Measurements from ENCODE around the gene ADRB2. TPM values are rescaled to one million over a fixed set of nuclear protein-coding genes. Genes with fewer than 3 reads are reported as not detected.
A peak's percentile ranks its signal among the peaks of the same experiment; 100 is the strongest.

The ADRB2 gene
- total RNA-seq, result 1 to 10 TPM; 5.0 to 9.2 (median 7.9) TPM
- polyA plus RNA-seq, result 2.4 TPM
- long read RNA-seq, donor 1, transcript ADRB2-201 (1 exons, 3,443 nt), result major isoform, 22 of 50 reads
- long read RNA-seq, donor 1, partial matches to known transcripts, result 3 of 50 reads
- long read RNA-seq, donor 1, other reads (novel, unspliced or antisense), result 25 of 50 reads
- long read RNA-seq, donor 2, transcript ADRB2-201 (1 exons, 3,443 nt), result major isoform, 6 of 10 reads
- long read RNA-seq, donor 2, partial matches to known transcripts, result 0 of 10 reads
- long read RNA-seq, donor 2, other reads (novel, unspliced or antisense), result 4 of 10 reads
- long read RNA-seq, donor 3, transcript ADRB2-201 (1 exons, 3,443 nt), result major isoform, 27 of 44 reads
- long read RNA-seq, donor 3, partial matches to known transcripts, result 0 of 44 reads
- long read RNA-seq, donor 3, other reads (novel, unspliced or antisense), result 17 of 44 reads
- long read RNA-seq, donor 4, transcript ADRB2-201 (1 exons, 3,443 nt), result major isoform, 5 of 8 reads
- long read RNA-seq, donor 4, partial matches to known transcripts, result 0 of 8 reads
- long read RNA-seq, donor 4, other reads (novel, unspliced or antisense), result 3 of 8 reads

DNA sequence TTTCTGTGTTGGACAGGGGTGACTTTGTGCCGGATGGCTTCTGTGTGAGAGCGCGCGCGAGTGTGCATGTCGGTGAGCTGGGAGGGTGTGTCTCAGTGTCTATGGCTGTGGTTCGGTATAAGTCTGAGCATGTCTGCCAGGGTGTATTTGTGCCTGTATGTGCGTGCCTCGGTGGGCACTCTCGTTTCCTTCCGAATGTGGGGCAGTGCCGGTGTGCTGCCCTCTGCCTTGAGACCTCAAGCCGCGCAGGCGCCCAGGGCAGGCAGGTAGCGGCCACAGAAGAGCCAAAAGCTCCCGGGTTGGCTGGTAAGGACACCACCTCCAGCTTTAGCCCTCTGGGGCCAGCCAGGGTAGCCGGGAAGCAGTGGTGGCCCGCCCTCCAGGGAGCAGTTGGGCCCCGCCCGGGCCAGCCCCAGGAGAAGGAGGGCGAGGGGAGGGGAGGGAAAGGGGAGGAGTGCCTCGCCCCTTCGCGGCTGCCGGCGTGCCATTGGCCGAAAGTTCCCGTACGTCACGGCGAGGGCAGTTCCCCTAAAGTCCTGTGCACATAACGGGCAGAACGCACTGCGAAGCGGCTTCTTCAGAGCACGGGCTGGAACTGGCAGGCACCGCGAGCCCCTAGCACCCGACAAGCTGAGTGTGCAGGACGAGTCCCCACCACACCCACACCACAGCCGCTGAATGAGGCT lies at the start of gene ADRB2:
Gene ADRB2 (plus strand): TSS at position 559 of the 686 bp plus-strand sequence. CDS start 221 bp downstream, outside the sequence.
- Histone ChIP-seq H3K4me3 (ENCODE audit: low read length) (peak within 1 kb of the TSS; percentile 55), H3K4me1 (ENCODE audit: control insufficient read depth, insufficient read depth, low read length) (no peaks in the 10 kb centered on the region), H3K27me3 (ENCODE audit: control insufficient read depth, insufficient read depth) (no peaks in the 10 kb centered on the region), H3K27ac (ENCODE audit: low read length) (peak within 1 kb of the TSS; percentile 96), H3K9me3 (ENCODE audit: control insufficient read depth, low read length) (no peaks in the 10 kb centered on the region)
- peak; percentile 98 to 99 for ATAC-seq
- under 1% methylated on average over 42 of the region's 42 CpGs for WGBS
- DNase-seq, result peak; percentile 95 to 98 (median 97)
- intact Hi-C loops (cut with DNase I), result loop anchor here in 3 of 4 donors (2.0 to 10.0 kb wide), 7 partner anchors 79 to 296 kb away; no protein-coding TSS in a partner anchor

DNA sequence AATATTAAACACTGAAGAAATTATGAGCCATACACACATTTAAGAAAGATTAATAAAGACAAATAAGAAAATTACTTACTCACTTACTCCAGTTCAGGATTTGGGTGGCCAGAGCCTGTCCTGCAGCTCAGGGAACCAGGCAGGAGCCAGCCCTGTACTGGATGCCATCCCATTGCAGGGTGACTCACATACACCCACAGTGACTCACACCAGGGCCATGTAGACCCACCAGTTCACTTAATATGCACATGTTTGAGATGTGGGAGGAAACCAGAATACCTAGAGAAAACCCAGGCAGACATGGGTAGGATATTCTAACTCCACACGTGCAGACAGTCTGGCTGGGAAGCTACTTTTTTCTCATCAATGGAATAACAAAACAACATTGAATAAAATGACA lies 49.6 kb upstream of the ADRB2 start:
- ATAC-seq (no peak), DNase-seq (no peak)
- intact Hi-C loops (cut with DNase I), result no loop called here
- WGBS, result 78% methylated on average over 1 of the region's 1 CpG
- Histone ChIP-seq H3K4me1 (ENCODE audit: control insufficient read depth, insufficient read depth, low read length) (no peaks in the 10 kb centered on the region), H3K27ac (ENCODE audit: low read length) (no peak overlapping the region), H3K9me3 (ENCODE audit: control insufficient read depth, low read length) (no peaks in the 10 kb centered on the region), H3K27me3 (ENCODE audit: control insufficient read depth, insufficient read depth) (no peaks in the 10 kb centered on the region), H3K4me3 (ENCODE audit: low read length) (no peak overlapping the region)

DNA sequence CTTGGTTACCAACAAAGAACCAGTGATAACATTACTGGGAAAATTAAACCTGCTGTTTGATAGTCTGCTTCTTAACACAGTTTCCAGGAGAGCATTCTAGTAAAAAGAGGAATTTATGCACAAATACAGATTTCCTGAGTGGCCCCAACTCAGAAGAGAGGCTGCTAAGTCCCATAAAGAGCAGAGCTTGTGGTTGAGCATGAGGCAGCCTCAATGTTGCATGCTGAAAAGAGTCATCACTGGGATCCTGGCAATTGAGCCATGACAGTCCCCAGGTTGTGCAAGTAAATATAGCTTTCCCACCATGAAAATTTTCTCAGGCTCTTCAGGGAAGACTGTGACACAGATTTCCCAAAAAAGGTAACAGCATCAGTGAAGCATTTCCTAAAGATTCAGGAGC lies 47.5 kb upstream of the ADRB2 start:
- Histone ChIP-seq H3K4me1 (ENCODE audit: control insufficient read depth, insufficient read depth, low read length) (no peaks in the 10 kb centered on the region), H3K27ac (ENCODE audit: low read length) (no peak overlapping the region), H3K27me3 (ENCODE audit: control insufficient read depth, insufficient read depth) (no peaks in the 10 kb centered on the region), H3K4me3 (ENCODE audit: low read length) (no peak overlapping the region), H3K9me3 (ENCODE audit: control insufficient read depth, low read length) (no peaks in the 10 kb centered on the region)
- no peak for DNase-seq
- ATAC-seq, result no peak
- intact Hi-C loops (cut with DNase I), result no loop called here

DNA sequence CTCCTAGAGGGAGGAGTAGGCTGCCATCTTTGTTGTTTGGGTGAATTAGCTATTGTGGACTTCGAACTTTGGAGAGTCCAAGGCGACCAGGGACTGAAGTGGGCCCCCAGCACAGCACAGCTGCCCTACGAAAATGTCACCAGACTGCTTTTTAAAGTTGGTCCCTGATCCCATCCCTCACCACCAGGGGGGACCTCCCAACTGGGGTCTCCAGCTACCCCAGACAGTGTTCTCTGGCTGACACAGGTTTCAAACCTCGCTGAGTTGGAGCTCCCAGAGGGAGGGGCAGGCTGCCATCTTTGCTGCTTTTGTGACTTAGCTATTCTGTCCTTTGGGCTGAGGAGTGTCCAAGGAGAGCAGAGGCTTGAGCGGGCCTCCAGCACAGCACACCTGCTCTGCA lies 45.7 kb upstream of the ADRB2 start:
- no peak for ATAC-seq
- WGBS, result 90% methylated on average over 5 of the region's 5 CpGs
- Histone ChIP-seq H3K9me3 (ENCODE audit: control insufficient read depth, low read length) (no peaks in the 10 kb centered on the region), H3K4me1 (ENCODE audit: control insufficient read depth, insufficient read depth, low read length) (no peaks in the 10 kb centered on the region), H3K4me3 (ENCODE audit: low read length) (no peak overlapping the region), H3K27ac (ENCODE audit: low read length) (no peak overlapping the region), H3K27me3 (ENCODE audit: control insufficient read depth, insufficient read depth) (no peaks in the 10 kb centered on the region)
- DNase-seq, result no peak
- intact Hi-C loops (cut with DNase I), result no loop called here

DNA sequence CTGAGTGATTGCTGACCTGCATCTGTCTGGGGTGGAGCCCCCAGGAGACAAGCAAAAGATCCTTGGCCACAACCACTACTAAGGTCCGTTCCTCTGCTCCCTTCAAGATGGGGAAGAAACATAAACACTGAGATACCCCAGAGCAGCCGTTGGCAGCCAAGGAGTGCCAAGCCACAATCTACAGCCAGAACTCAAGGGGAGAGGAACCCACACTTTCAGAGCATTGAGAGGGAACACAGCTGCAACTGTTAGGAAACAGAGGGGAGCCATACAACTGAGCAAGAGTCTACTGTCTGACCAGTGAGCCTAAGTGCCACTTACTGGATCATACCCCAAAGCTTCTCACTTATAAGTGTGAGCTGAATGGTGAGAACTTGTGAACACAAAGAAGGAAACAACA lies 44.6 kb upstream of the ADRB2 start:
- DNase-seq (no peak), ATAC-seq (no peak)
- intact Hi-C loops (cut with DNase I), result no loop called here
- Histone ChIP-seq H3K27ac (ENCODE audit: low read length) (no peak overlapping the region), H3K27me3 (ENCODE audit: control insufficient read depth, insufficient read depth) (no peaks in the 10 kb centered on the region), H3K9me3 (ENCODE audit: control insufficient read depth, low read length) (no peaks in the 10 kb centered on the region), H3K4me1 (ENCODE audit: control insufficient read depth, insufficient read depth, low read length) (no peaks in the 10 kb centered on the region), H3K4me3 (ENCODE audit: low read length) (no peak overlapping the region)
- WGBS, result 39% methylated on average over 2 of the region's 2 CpGs

DNA sequence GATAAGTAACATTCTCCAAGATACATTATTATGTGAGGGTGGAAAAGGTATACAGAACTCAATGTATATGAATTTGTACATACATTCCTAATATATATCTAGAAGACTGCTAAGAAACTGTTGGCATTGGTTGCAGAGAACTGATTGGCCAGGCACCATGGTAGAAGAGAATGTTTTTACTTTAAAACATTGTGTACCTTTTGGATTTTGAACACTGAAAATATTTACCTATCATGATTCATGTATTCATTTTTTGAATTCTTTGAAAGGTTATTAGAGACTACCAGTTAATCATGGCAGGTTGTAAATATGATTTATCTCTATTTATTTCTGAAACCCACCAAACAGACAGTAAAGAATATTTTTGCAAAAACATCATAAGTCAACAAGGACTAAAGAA lies 41.2 kb upstream of the ADRB2 start:
- no peak for DNase-seq
- intact Hi-C loops (cut with DNase I), result no loop called here
- H3K4me1 ChIP-seq (ENCODE audit: control insufficient read depth, insufficient read depth, low read length), result no peaks in the 10 kb centered on the region
- ATAC-seq, result no peak
- no peak overlapping the region for H3K27ac ChIP-seq (ENCODE audit: low read length)
- H3K27me3 ChIP-seq (ENCODE audit: control insufficient read depth, insufficient read depth), result no peaks in the 10 kb centered on the region
- no peaks in the 10 kb centered on the region for H3K9me3 ChIP-seq (ENCODE audit: control insufficient read depth, low read length)
- H3K4me3 ChIP-seq (ENCODE audit: low read length), result no peak overlapping the region

DNA sequence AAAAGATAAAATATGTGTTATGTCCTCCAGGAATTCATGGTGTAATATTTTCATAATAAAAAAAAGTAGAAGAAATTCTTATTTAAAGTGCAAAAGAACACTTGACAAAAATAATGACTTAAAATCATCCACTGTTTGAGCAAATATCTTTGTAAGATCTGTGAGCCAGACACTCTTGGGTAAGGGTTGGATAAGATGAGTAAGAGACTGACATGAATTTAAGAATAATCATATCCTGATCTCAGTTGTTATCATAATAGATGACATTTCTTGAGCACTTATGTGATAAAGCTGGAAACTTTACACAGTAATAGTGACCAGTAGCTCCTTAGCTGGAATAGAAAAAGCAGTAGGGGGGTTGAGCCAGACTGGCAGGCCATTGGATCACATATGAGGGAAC lies 40.0 kb upstream of the ADRB2 start:
- intact Hi-C loops (cut with DNase I), result no loop called here
- DNase-seq (no peak), ATAC-seq (no peak)
- H3K27ac ChIP-seq (ENCODE audit: low read length), result no peak overlapping the region
- no peaks in the 10 kb centered on the region for H3K9me3 ChIP-seq (ENCODE audit: control insufficient read depth, low read length)
- no peaks in the 10 kb centered on the region for H3K27me3 ChIP-seq (ENCODE audit: control insufficient read depth, insufficient read depth)
- no peak overlapping the region for H3K4me3 ChIP-seq (ENCODE audit: low read length)
- H3K4me1 ChIP-seq (ENCODE audit: control insufficient read depth, insufficient read depth, low read length), result no peaks in the 10 kb centered on the region

DNA sequence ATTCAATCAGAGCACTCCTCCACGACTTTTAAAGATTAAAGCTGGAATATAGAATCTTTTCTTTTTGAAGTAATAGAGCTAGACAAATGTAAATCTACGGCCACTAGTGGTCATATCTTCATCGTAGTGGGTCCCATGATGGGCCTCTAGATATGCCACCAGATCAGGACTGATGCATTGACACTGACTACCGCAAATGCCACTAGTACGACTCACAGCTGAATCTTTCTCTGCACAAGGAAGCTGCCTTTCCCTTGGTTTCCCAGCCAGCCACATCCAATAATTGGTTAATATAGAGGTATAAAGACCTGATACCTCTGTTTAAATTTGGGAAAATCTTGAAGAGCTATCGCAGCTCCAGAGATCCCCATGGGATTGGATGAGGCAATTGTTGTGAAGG lies 37.8 kb upstream of the ADRB2 start:
- ATAC-seq, result no peak
- no peaks in the 10 kb centered on the region for H3K9me3 ChIP-seq (ENCODE audit: control insufficient read depth, low read length)
- H3K4me1 ChIP-seq (ENCODE audit: control insufficient read depth, insufficient read depth, low read length), result no peaks in the 10 kb centered on the region
- intact Hi-C loops (cut with DNase I), result no loop called here
- H3K27ac ChIP-seq (ENCODE audit: low read length), result no peak overlapping the region
- WGBS, result 88% methylated on average over 6 of the region's 6 CpGs
- no peak for DNase-seq
- H3K27me3 ChIP-seq (ENCODE audit: control insufficient read depth, insufficient read depth), result no peaks in the 10 kb centered on the region
- no peak overlapping the region for H3K4me3 ChIP-seq (ENCODE audit: low read length)

DNA sequence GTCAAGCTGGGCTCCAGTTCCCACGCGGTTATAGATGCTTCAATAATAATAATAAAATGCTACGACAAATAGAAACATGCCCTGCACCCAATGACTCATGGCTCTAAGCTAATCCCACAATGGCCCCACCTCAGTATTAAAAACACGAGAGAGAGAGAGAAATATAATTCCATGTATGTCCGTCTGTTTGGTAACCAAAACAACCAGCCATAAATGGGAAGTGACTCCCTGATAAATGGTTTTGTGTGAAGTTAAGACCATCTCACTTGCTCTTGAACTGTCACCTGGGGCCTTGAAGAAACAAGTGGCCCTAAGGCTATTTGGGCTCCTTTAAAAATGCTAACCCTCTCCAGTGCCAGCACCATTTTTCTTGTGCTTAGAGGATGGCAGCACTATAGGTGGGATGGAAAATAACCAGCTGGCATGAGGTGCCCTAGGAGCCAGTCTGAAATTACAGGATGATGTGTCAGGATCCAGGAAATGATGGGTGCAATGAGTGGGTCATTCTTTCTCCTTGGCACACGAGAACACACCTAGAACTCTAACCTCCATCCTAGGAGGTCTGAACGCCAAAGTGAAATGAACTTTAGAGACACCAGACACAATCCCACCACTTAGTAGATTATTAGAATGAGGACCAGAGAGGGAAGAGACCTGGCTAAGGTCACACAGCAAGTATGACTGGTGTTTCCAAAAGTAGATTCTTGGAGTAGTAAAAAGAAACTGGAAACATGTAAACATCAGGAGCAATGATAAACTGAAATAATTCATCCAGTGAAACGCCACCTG lies 35.7 kb upstream of the ADRB2 start:
- WGBS, result 87% methylated on average over 8 of the region's 8 CpGs
- intact Hi-C loops (cut with DNase I), result no loop called here
- Histone ChIP-seq H3K4me1 (ENCODE audit: control insufficient read depth, insufficient read depth, low read length) (no peaks in the 10 kb centered on the region), H3K9me3 (ENCODE audit: control insufficient read depth, low read length) (no peaks in the 10 kb centered on the region), H3K27ac (ENCODE audit: low read length) (no peak overlapping the region), H3K27me3 (ENCODE audit: control insufficient read depth, insufficient read depth) (no peaks in the 10 kb centered on the region), H3K4me3 (ENCODE audit: low read length) (no peak overlapping the region)
- DNase-seq (no peak), ATAC-seq (no peak)

DNA sequence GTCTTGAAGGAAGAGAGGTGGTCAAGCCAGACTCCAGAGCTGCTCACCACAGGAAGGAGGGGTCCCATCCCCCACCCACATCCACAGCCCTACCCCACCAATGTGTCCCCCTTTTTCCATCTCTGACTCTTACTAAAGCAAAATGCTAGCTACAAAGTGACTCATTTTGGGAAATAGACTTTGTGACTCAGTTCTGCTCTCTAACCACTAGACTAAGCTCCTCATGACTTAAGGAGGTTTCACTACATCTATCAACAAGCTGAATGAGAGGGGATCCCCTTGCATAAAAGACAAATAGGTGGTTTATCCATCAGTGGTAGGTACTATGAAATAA lies 35.1 kb upstream of the ADRB2 start:
- DNase-seq, result no peak
- no peaks in the 10 kb centered on the region for H3K9me3 ChIP-seq (ENCODE audit: control insufficient read depth, low read length)
- no peaks in the 10 kb centered on the region for H3K27me3 ChIP-seq (ENCODE audit: control insufficient read depth, insufficient read depth)
- H3K4me1 ChIP-seq (ENCODE audit: control insufficient read depth, insufficient read depth, low read length), result no peaks in the 10 kb centered on the region
- intact Hi-C loops (cut with DNase I), result no loop called here
- H3K27ac ChIP-seq (ENCODE audit: low read length), result no peak overlapping the region
- no peak overlapping the region for H3K4me3 ChIP-seq (ENCODE audit: low read length)
- no peak for ATAC-seq

DNA sequence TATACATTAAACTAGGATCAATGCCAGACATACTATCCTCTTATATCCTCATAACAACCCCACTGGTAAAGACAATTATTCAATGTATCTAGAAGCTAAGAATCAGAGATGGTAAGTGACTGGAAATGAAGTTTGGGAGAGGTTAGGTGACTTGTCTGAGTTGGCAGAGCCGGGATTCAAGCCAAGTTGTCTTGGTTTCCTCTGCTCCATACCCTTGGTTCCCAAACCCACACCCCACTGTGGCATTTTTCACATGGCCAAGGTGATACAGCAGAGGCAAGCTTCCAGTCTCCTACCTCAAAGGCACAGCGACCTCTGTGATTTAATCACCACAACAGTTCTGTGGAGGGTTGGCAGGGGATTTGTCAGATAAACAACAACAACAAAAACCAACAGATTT lies 34.7 kb upstream of the ADRB2 start:
- H3K4me3 ChIP-seq (ENCODE audit: low read length), result no peak overlapping the region
- ATAC-seq (no peak), DNase-seq (no peak)
- no peak overlapping the region for H3K27ac ChIP-seq (ENCODE audit: low read length)
- no peaks in the 10 kb centered on the region for H3K4me1 ChIP-seq (ENCODE audit: control insufficient read depth, insufficient read depth, low read length)
- intact Hi-C loops (cut with DNase I), result no loop called here
- WGBS, result 85% methylated on average over 2 of the region's 2 CpGs
- H3K9me3 ChIP-seq (ENCODE audit: control insufficient read depth, low read length), result no peaks in the 10 kb centered on the region
- H3K27me3 ChIP-seq (ENCODE audit: control insufficient read depth, insufficient read depth), result no peaks in the 10 kb centered on the region
